ENCODE results near the gene GRIN2A.

GRCh38 chr16:10120953-10121352, 61.3 kb downstream of the GRIN2A start:
- TF ChIP-seq CTCF (IDR thresholded peaks at IDR 0.05) (no peak), ZFX (IDR thresholded peaks at IDR 0.05; ENCODE audit: borderline replicate concordance) (no peak)
